ENCODE data around the gene NPAS2.

The NPAS2 gene

DNA sequence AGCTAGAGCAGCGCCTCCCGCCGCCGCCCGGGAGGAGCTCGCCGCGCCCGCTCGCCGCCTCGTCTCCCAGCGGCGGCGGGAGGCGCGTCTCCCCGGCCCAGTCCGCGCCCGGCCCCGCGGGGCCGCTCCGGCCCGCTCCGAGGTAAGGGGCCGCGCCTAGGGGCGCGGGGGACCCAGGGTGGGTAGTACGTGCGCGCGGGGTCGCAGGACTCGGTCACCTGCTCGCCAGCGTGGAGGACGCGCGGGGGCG, 259 bp downstream of the NPAS2 start:
- Mint-ChIP-seq H3K27ac (no peak overlapping the region), H3K9me3 (no peaks in the 10 kb centered on the region), H3K4me1 (peaks cover 26% of the 10 kb centered on the region), H3K4me3 (no peak overlapping the region), H3K27me3 (ENCODE audit: low read depth) (peaks cover 67% of the 10 kb centered on the region), H3K36me3 (ENCODE audit: low read depth) (no peaks in the 10 kb centered on the region)
- TF ChIP-seq, protein P1, sequence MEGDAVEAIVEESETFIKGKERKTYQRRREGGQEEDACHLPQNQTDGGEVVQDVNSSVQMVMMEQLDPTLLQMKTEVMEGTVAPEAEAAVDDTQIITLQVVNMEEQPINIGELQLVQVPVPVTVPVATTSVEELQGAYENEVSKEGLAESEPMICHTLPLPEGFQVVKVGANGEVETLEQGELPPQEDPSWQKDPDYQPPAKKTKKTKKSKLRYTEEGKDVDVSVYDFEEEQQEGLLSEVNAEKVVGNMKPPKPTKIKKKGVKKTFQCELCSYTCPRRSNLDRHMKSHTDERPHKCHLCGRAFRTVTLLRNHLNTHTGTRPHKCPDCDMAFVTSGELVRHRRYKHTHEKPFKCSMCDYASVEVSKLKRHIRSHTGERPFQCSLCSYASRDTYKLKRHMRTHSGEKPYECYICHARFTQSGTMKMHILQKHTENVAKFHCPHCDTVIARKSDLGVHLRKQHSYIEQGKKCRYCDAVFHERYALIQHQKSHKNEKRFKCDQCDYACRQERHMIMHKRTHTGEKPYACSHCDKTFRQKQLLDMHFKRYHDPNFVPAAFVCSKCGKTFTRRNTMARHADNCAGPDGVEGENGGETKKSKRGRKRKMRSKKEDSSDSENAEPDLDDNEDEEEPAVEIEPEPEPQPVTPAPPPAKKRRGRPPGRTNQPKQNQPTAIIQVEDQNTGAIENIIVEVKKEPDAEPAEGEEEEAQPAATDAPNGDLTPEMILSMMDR (IDR thresholded peaks at IDR 0.05; ENCODE audit: unreplicated experiment in 3 of 3), result no peak

DNA sequence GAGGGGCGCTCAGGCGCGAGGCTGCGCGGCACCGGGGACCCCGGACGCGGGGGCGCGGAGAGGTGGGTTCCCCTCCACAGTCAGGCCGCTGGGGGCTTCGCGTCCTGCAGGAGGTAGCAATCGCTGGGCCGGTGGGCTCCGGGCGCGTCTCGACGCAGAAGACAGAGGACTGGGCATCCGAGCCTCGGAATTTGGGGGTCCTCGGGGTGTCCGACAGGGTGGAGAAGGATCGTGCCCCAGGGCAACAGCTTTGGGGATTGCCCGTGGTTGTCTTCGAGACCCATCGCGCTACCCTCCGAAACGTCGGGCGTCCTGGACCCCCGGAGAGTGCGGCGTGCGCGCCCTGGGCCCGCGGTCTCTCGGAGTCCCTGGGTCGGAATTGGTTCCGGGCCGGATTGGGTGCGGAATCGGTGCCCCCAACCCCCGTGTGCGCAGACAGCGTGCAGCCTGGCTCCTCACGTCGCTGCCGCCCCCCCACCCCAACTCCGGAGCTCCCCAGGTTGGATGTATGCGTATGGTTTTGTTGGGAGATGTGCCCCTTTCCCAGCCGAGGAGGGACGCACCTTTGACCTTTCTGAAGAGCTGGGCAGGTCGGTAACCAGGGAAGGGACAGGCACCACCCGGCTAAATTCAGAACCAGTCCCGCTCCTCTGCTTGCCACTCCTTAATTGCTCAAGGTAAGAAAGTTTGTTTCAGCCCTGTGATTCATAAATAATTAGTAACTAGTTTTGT, 750 bp downstream of the NPAS2 start:
- Mint-ChIP-seq H3K27me3 (ENCODE audit: low read depth) (peaks cover 70% of the 10 kb centered on the region), H3K4me1 (peaks cover 26% of the 10 kb centered on the region), H3K36me3 (ENCODE audit: low read depth) (no peaks in the 10 kb centered on the region), H3K9me3 (no peaks in the 10 kb centered on the region), H3K4me3 (peak overlapping the region; percentile 80 to 86 (median 84)), H3K27ac (peak overlapping the region in 2 of 3 experiments; percentile 55 to 72)
- TF ChIP-seq, protein P1 (IDR thresholded peaks at IDR 0.05; ENCODE audit: unreplicated experiment in 3 of 3), result no peak

DNA sequence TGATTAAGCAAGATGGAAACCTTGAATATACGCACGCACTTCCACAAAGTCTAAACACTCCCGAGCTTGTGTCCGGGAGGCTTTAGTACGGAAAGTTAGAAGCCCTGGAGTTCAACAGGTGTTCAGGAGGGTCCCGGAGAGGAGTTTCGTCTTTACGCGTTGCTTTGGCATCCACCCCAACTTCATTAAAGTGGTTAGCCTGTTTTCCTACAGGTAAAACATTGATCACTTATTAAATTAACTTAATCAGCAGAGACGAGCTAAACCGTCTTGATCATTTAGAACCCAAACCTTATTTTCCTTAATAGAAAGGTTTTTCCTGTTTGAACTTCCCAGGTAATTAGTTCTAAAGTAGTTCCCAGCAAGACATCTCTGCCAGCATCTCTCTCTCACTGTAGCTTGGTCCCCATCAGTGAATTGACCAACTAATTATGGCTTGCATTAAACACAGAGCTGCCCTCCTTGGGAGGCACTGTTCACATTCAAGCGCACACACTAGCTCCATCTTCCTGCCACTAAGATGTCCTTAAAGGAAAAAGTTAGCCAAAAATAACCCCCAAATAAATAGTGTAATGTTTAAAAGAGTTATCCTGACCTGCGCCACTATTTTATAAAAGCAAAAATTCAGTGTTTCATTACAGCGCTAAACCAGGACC, 1.4 kb downstream of the NPAS2 start:
- Mint-ChIP-seq H3K36me3 (ENCODE audit: low read depth) (no peaks in the 10 kb centered on the region), H3K4me1 (peaks cover 26% of the 10 kb centered on the region), H3K27me3 (ENCODE audit: low read depth) (peaks cover 72% of the 10 kb centered on the region), H3K9me3 (no peaks in the 10 kb centered on the region), H3K4me3 (peak overlapping the region; percentile 80 to 86 (median 84)), H3K27ac (peak overlapping the region in 2 of 3 experiments; percentile 55 to 72)
- TF ChIP-seq, protein P1 (IDR thresholded peaks at IDR 0.05; ENCODE audit: unreplicated experiment in 3 of 3), result no peak

DNA sequence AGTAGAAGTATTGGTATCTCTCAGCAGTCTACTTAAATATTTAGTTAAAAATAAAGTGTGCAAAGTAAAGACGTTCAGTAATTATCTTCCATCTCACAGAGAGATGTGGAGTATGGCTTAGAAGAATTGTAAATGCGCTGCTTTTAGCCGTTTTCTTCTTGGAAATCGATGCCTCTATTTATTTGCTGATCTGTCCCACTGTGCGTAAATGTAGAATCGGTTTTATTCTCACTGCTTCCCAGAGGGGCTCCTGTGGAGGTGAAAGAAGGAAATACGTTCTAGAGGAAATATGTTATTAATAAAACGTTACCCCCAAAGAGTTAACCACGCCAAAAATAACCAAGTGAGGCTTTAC, 1.9 kb downstream of the NPAS2 start:
- TF ChIP-seq, protein P1 (IDR thresholded peaks at IDR 0.05; ENCODE audit: unreplicated experiment in 3 of 3), result no peak
- Mint-ChIP-seq H3K27me3 (ENCODE audit: low read depth) (peaks cover 71% of the 10 kb centered on the region), H3K27ac (peak overlapping the region in 2 of 3 experiments; percentile 55 to 58), H3K4me1 (peaks cover 26% of the 10 kb centered on the region), H3K9me3 (peaks cover under 1% of the 10 kb centered on the region), H3K36me3 (ENCODE audit: low read depth) (no peaks in the 10 kb centered on the region), H3K4me3 (peak overlapping the region; percentile 80 to 86 (median 84))

DNA sequence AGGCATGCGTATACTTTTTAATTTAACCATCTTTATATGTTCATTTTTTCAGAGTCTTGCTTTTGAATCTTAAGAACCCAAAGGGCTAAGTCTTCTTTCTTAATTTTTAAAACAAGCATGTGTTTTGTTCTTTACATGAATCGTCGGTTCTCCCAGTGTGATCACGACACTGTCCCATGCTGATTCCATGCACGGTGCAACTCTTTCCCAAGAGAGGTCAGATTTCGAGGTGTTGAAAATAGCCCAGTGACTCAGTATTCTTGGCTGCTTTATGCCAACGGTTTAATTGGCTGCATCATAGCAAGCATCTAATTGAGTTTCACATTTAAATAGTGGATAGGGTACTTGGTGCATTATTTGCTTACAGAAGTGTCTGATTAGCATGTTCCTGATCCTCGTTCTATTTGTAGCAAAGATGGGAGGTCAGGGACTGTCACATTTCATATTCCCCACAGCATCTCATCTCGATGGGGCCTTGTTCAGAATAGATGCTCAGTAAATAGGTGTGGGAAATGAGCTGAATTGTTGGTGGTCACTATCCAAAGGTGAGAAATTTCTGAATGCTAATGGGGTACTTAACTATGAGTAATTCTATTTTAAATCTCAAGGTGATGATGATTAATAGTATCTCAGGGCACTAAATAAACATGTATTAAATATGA, 2.8 kb downstream of the NPAS2 start:
- peak overlapping the region in 2 of 3 experiments; percentile 10 to 52 for H3K4me3 Mint-ChIP-seq
- no peaks in the 10 kb centered on the region for H3K36me3 Mint-ChIP-seq (ENCODE audit: low read depth)
- TF ChIP-seq, protein P1 (IDR thresholded peaks at IDR 0.05; ENCODE audit: unreplicated experiment in 3 of 3), result no peak
- no peak overlapping the region for H3K27ac Mint-ChIP-seq
- peaks cover 3% of the 10 kb centered on the region for H3K9me3 Mint-ChIP-seq
- H3K27me3 Mint-ChIP-seq (ENCODE audit: low read depth), result peaks cover 63% of the 10 kb centered on the region
- peaks cover 23% of the 10 kb centered on the region for H3K4me1 Mint-ChIP-seq
